Ovary (tissue), 3 donors: ENCODE measurements around the gene TBX6.

Experiments
- CTCF ChIP-seq, 3 donors: fragments of 450-650 bp in 2 of 3; fragments of 200-600 bp in 1 of 3; IDR thresholded peaks; one replicate each; pipeline versions ENCODE4 v1.5.1 to v1.8.0; 2016 to 2022; ENCODE audit warnings: antibody characterized with exemption in 3 of 3, mild to moderate bottlenecking in 1 of 3
- EP300 ChIP-seq: sonication (generic); formaldehyde crosslinking; IDR thresholded peaks from one replicate; pipeline ENCODE4 v1.6.1; 2017; ENCODE audit warnings: antibody characterized with exemption
- donor health status: DM: no; HTN: no; CAD: no.

DNA sequence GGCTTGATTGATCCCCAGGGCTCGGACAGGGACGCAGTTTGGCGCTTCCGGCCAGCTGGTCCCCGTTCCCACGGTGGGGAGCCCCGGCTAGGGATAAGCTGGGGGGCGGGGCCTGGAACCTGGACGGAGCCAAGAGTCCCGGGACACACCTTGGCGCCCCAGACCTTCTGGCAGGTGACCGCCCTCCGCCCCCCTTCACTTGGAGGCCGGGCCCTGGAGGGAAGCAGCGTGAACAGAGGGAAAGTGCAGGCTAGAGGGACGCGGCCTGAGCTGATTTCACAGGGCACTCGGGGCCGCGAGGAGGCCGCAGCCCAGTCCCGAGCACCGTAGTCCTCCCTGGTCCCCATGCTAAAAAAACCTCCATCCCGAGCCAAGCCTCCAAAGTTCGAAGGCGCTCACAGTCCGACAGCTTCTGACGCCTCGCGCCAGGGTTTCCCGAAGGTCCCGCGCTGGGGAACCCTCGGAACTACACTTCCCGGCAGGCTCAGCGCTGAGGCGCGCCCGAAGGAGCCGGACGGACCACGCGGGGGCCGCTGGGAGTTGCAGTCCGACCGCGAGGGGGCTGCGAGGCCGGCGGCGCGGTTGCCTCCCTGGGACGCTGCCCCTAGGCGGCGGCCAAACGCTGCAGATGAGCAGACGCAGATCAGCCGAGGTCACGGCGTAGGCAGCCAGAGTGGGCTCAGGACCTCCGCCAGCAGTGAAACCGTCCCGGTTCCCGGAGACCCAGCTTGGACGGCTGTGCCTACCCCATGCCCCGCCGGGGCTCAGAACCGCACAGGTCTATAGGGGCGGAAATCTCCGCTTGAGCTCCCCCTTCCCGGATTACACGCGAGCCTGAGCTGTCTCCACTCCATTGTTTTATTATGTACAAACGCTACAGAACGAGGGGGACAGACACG is at the start of gene TBX6:
- TF ChIP-seq EP300 (no peak), CTCF (IDR thresholded peaks at IDR 0.05) (peak; percentile 79 to 99 (median 97))
